Nephron (organoid): ENCODE measurements around the gene MRPS14.
"Not testable (repeated sequence)": the region's sequence is repeated elsewhere in the genome, so short reads cannot be mapped to it uniquely, and the experiment has no call there.

Source experiments
- H3K27ac Mint-ChIP-seq, 3 experiments: 2 replicates each; pipeline ENCODE4 v1.8.0; 2020; ENCODE audit warnings: mixed read lengths in 3 of 3, mild to moderate bottlenecking in 2 of 3, moderate library complexity in 1 of 3
- H3K27me3 Mint-ChIP-seq: 2 replicates; pipeline ENCODE4 v1.8.0; 2021; ENCODE audit warnings: low read depth, mild to moderate bottlenecking, moderate library complexity, mixed read lengths
- H3K36me3 Mint-ChIP-seq: 2 replicates; pipeline ENCODE4 v1.8.0; 2020; ENCODE audit warnings: low read depth, mixed read lengths
- H3K4me1 Mint-ChIP-seq: 2 replicates; pipeline ENCODE4 v1.8.0; 2020; ENCODE audit warnings: mixed read lengths
- H3K4me3 Mint-ChIP-seq, 3 experiments: 2 replicates each; pipeline ENCODE4 v1.8.0; 2020; ENCODE audit warnings: mild to moderate bottlenecking in 3 of 3, mixed read lengths in 3 of 3, moderate library complexity in 2 of 3
- H3K9me3 Mint-ChIP-seq: 2 replicates; pipeline ENCODE4 v1.8.0; 2020; ENCODE audit warnings: mixed read lengths
- TF ChIP-seq, protein P1 (sequence below), 3 experiments: fragments of 200-600 bp; sonication (generic); IDR thresholded peaks; one replicate each; pipeline ENCODE4 v1.5.0; 2021; ENCODE audit warnings: antibody characterized with exemption in 3 of 3; ENCODE audit not compliant: unreplicated experiment in 3 of 3

MRPS14 gene

DNA sequence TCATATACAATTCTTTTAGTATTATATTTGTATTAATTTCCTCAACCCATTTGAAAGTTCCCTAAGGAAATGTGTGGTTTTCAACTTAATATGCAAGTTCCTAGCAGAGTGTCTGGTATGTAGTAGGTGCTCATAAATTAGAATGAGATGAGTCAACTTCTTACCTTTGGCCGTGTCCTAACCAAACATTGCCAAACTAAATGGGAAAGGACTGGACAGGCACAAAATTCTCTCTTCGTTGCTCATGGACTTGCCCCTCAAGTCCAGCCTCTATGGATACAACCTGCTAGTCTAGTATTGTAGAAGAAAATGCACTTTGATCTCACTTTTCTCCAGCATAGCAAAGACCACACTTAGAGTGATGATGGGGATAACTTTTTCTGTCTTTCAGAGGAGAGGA lies 11.6 kb upstream of the MRPS14 start:
- H3K27me3 Mint-ChIP-seq: peaks cover 3% of the 10 kb centered on the region
- H3K36me3 Mint-ChIP-seq: no peaks in the 10 kb centered on the region
- H3K4me1 Mint-ChIP-seq: peaks cover 4% of the 10 kb centered on the region
- TF ChIP-seq, protein P1, sequence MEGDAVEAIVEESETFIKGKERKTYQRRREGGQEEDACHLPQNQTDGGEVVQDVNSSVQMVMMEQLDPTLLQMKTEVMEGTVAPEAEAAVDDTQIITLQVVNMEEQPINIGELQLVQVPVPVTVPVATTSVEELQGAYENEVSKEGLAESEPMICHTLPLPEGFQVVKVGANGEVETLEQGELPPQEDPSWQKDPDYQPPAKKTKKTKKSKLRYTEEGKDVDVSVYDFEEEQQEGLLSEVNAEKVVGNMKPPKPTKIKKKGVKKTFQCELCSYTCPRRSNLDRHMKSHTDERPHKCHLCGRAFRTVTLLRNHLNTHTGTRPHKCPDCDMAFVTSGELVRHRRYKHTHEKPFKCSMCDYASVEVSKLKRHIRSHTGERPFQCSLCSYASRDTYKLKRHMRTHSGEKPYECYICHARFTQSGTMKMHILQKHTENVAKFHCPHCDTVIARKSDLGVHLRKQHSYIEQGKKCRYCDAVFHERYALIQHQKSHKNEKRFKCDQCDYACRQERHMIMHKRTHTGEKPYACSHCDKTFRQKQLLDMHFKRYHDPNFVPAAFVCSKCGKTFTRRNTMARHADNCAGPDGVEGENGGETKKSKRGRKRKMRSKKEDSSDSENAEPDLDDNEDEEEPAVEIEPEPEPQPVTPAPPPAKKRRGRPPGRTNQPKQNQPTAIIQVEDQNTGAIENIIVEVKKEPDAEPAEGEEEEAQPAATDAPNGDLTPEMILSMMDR (IDR thresholded peaks at IDR 0.05; ENCODE audit: unreplicated experiment in 3 of 3): no peak
- H3K4me3 Mint-ChIP-seq: no peak overlapping the region
- H3K9me3 Mint-ChIP-seq: no peaks in the 10 kb centered on the region
- no peak overlapping the region for H3K27ac Mint-ChIP-seq

DNA sequence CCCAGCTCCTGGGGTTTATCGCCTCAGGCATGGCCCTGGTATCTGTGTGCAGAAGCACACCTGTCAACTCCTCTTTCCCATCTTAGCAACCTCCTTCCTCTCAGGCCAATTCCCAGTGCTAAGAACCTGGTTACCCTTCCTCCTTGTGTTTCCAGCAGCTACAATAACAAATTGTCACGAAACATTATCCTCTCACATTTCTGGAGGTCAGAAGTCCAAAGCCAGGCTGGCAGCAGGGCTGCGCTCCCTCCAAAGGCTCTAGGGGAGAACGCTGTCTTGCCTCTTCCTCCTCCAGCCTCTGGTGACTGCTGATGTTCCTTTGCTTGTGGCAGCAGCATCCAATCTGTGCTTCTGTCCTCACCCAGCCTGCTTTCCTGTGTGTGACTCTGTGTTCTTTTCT lies 10.7 kb upstream of the MRPS14 start:
- Mint-ChIP-seq H3K4me1 (peaks cover 8% of the 10 kb centered on the region), H3K27ac (no peak overlapping the region), H3K27me3 (peaks cover 3% of the 10 kb centered on the region), H3K9me3 (no peaks in the 10 kb centered on the region), H3K4me3 (no peak overlapping the region), H3K36me3 (no peaks in the 10 kb centered on the region)
- TF ChIP-seq, protein P1 (IDR thresholded peaks at IDR 0.05; ENCODE audit: unreplicated experiment in 3 of 3): no peak

DNA sequence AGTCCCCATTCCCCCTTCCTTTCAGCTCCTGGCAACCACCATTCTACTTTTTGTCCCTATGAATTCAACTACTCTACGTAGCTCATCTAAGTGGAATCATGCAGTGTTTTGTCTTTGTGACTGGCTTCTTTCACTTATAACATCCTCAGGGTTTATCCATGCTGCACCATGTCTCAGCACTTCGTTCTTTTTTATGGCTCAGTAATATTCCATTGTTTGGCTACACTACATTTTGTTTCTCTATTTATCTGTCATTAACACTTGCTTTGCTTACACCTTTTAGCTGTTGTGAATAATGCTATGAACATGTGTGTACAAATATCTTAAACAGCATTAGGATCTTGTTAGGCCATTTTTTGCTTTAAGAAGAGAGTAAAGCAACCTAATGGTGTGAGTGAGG lies 1.5 kb upstream of the MRPS14 start:
- Mint-ChIP-seq H3K4me3 (peak overlapping the region; percentile 56 to 82 (median 77)), H3K4me1 (peaks cover 23% of the 10 kb centered on the region), H3K9me3 (peaks cover 4% of the 10 kb centered on the region)

DNA sequence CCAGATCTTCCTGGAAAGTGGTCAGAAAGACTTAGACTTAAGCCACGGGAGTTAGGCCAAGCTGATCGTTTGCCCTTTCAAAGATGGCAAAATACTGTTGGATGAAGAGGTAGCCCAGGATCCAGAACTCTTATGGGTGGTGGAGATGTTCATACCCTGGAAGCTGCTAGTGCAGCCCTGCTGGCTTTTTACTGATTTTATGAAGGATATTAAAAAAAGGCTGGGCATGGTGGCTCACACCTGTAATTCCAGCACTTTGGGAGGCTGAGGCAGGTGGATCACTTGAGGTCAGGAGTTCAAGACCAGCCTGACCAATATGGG lies 657 bp upstream of the MRPS14 start:
- Mint-ChIP-seq H3K4me1 (peaks cover 18% of the 10 kb centered on the region), H3K27ac (peak overlapping the region; percentile 45 to 90 (median 85)), H3K4me3 (peak overlapping the region; percentile 91 to 94 (median 93))
- H3K9me3 Mint-ChIP-seq, H3K36me3 Mint-ChIP-seq, H3K27me3 Mint-ChIP-seq: not testable (repeated sequence)

More for the DNA sequence above, 1.5 kb upstream of the MRPS14 start:
- Mint-ChIP-seq H3K36me3 (peaks cover 4% of the 10 kb centered on the region), H3K27me3 (no peaks in the 10 kb centered on the region), H3K27ac (peak overlapping the region; percentile 59 to 82 (median 62))
- TF ChIP-seq, protein P1 (IDR thresholded peaks at IDR 0.05; ENCODE audit: unreplicated experiment in 3 of 3): no peak

DNA sequence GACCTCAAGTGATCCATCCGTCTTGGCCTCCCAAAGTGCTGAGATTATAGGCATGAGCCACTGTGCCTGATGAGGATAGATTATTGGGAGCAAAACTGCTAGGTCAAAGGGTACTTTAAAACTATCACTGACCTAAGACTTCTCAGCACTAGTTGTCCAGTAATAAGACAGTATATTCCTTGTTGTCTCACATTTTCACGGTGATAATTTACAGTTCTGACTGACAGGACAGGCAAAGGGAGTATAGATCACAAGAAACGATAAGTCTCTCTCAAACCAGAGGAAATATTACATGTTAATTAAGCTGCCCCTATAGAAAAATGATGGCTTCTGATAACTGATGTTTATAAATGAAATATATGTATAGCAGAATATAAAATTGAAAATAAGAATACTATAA lies 3.7 kb downstream of the MRPS14 start:
- peaks cover 34% of the 10 kb centered on the region for H3K4me1 Mint-ChIP-seq
- no peak overlapping the region for H3K27ac Mint-ChIP-seq
- peaks cover 28% of the 10 kb centered on the region for H3K36me3 Mint-ChIP-seq
- TF ChIP-seq, protein P1 (IDR thresholded peaks at IDR 0.05; ENCODE audit: unreplicated experiment in 3 of 3): no peak
- no peak overlapping the region for H3K4me3 Mint-ChIP-seq
- no peaks in the 10 kb centered on the region for H3K27me3 Mint-ChIP-seq
- peaks cover under 1% of the 10 kb centered on the region for H3K9me3 Mint-ChIP-seq

DNA sequence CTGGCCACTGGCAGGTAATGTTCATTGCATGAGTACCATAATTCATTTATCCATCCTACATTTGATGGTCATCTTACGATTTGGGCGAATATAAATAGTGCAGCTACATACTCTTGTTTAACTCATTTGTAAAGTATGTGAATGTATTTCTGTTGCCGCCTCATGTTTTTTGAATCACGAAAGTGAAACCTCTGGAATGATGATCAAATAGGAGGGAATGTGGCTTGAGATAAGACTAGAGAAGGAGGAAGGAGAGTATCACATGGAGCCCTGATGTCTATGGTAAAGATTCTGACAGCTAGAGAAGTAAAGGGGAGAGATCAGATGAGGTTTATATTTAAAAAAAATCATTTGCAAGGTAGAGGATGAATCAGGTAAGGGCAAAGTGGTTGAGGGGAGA lies 8.0 kb downstream of the MRPS14 start:
- TF ChIP-seq, protein P1 (IDR thresholded peaks at IDR 0.05; ENCODE audit: unreplicated experiment in 3 of 3): no peak
- H3K4me1 Mint-ChIP-seq: peaks cover 16% of the 10 kb centered on the region
- H3K27me3 Mint-ChIP-seq: no peaks in the 10 kb centered on the region
- H3K36me3 Mint-ChIP-seq: peaks cover 59% of the 10 kb centered on the region
- no peak overlapping the region for H3K27ac Mint-ChIP-seq
- no peak overlapping the region for H3K4me3 Mint-ChIP-seq
- H3K9me3 Mint-ChIP-seq: no peaks in the 10 kb centered on the region
